AML-193 (cell line): Measurements from ENCODE around the gene CHFR.
"Not testable (repeated sequence)": the region's sequence is repeated elsewhere in the genome, so short reads cannot be mapped to it uniquely, and the experiment has no call there.

Experiments
- DNase-seq, 2 experiments: peaks; one replicate each; lab custom pipeline; 2025; lab: John Stamatoyannopoulos, UW

The CHFR gene

GRCh38 chr12:132840536-132840935 lies 46.9 kb downstream of the CHFR start:
- no peak for DNase-seq

DNA sequence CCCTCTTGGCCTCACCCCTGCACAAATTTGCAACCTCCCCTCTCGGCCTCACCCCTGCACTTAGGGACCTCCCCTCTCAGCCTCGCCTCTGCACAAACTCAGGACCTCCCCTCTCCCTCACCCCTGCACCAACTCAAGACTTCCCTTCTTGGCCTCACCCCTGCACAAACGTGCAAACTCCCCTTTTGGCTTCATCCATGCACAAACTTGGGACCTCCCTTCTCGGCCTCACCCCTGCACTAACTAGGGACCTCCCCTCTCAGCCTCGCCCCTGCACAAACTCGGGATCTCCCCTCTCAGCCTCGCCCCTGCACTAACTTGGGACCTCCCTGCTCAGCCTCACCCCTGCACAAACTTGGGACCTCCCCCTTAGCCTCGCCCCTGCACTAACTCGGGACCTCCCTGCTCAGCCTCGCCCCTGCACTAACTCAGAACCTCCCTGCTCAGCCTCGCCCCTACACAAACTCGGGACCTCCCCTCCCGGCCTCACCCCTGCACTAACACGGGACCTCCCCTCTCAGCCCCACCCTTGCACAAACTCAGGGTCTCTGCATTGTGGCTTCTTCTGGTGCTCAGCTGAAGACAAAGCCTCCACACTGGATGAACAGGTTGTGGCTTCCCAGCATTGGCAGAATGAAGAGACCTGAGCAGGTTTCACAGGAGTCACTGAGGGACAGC lies 47.7 kb downstream of the CHFR start:
- DNase-seq: no peak

DNA sequence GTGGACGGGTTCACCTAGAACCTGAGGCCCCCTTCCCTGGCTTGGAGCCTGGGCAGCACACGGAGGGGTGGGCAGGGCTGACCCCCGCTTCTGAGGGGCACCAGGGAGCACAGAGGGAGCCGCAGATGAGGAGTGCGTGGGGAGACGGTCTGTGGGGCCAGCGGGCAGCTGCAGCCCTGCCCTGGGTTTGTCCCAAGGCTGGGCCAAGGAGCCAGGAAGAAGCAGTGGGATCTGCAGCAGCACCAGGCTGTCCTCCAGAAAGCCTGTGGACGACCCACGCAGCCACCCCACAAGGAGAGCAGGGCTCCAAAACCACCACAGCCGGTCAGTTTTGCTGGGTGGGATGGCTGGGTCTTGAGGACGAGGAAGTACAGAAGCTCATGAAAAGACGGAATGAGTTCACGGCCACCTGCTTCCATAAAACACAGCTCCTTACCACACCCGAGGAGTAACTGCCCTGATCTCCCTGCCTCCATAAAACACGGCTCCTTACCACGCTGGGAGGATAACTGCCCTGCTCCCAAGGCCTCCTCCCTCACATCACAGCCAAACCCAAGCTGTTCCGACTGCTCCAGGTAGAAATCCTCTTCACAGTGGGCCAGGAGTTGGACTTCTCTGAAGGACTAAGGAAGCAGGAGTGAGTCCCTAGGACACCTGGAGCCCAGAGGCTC lies 48.9 kb downstream of the CHFR start:
- no peak for DNase-seq

DNA sequence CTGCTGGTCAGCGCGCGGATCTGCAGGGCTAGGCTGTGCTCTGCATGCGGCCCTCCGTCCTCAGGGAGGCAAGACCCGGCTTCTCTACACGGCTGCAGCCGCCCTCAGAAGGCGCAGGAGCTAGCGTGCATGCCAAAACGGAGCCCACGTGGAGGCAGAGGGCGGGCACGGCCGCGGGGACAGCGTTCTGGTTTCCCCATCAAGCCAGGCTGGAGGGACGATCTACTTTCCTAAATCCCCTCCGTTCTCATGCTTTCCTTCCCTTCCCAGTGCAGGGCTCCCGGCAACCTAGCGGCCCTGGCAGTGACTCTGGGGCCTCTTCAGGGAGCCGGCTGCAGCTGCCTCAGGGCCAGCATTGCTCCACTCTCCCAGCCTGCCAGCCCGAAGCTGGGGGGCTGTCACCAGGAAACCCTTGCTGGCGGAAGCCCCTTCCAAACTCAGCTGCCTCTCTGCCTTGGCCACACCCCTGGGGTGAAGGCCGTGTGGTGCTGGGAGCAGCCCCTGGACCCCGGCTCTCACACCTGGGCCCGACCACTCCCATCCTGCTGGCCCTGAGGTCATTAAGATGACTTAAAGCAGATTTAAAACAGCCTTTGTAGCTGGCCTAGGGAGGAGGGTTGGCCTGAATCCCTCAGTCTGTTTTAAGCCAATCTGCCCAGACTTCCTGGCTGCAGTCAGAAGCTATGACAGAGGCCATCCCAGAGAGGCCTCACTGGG lies 49.6 kb downstream of the CHFR start:
- no peak for DNase-seq

GRCh38 chr12:132836795-132837331 lies 50.5 kb downstream of the CHFR start:
- DNase-seq: no peak

DNA sequence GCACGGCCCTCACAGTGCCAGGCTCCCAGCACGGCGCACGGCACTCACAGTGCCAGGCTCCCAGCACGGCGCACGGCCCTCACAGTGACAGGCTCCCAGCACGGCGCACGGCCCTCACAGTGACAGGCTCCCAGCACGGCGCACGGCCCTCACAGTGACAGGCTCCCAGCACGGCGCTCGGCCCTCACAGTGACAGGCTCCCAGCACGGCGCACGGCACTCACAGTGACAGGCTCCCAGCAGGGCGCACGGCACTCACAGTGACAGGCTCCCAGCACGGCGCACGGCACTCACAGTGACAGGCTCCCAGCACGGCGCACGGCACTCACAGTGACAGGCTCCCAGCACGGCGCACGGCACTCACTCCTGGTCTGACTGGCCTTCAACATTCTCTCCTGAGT lies 51.2 kb downstream of the CHFR start:
- not testable (repeated sequence) for DNase-seq

- DNase-seq: no peak
Measured at GRCh38 chr12:132835076-132836025, 52.1 kb downstream of the CHFR start.

DNA sequence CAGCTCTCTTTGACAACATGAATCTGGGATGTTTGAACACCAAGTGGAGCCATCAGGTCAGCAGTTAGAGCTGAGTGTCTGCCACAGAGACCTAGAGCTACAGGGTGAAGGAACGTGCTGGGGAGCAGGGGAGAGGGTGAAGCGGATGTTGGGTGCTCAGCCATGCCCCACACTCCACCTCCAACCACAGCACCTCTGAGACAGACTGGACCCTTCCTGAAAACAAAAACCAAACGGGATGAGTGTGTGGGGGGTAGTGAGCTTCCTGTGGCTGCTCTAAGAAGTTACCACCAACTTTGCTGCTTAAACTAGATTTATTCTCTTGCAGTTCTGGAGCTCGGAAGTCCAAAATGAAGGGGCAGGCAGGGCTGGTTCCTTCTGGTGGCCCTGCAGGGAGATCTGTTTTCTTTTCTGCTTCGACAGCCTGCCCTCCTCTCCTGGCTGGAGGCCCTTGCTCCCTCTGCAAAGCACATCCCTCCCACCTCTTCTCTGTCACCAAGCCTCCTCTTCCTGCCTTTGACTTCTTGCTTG lies 53.2 kb downstream of the CHFR start:
- DNase-seq: no peak

DNA sequence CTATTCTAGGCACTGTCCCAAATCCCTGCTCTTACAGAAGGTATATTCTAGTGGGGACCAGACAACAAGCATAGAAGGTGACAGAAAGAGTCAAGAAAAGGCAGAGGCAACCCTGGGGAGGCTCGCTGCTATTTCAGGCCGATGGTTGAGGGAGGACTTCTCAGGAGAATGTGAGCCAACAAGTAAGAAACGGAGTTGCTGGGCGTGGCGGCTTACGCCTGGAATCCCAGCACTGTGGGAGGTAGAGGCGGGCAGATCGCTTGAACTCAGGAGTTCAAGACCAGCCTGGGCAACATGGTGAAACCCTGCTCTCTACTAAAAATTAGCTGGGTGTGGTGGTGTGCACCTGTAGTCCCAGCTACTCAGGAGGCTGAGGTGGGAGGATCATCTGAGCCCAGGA lies 54.1 kb downstream of the CHFR start:
- no peak for DNase-seq

DNA sequence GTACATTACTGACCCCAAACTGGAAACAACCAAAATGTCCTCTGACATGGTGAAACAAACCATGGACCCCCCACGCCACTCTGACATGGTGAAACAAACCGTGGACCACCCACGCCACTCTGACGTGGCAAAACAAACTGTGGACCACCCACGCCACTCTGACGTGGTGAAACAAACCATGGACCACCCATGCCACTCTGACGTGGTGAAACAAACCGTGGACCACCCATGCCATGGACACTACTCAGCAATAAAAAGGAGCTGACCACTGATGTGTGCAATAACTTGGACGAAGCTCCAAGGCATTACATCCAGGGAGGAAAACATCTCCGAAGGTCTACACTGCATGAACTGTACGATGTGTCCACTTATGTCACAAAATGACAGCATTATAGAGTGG lies 55.6 kb downstream of the CHFR start:
- no peak for DNase-seq

GRCh38 chr12:132828706-132829534 lies 58.5 kb downstream of the CHFR start, which contains the start of gene GOLGA3:
Gene GOLGA3 (minus strand): TSS chr12:132828869. CDS start chr12:132822128, 6,741 bp downstream.
- peak; percentile 69 to 74 for DNase-seq

DNA sequence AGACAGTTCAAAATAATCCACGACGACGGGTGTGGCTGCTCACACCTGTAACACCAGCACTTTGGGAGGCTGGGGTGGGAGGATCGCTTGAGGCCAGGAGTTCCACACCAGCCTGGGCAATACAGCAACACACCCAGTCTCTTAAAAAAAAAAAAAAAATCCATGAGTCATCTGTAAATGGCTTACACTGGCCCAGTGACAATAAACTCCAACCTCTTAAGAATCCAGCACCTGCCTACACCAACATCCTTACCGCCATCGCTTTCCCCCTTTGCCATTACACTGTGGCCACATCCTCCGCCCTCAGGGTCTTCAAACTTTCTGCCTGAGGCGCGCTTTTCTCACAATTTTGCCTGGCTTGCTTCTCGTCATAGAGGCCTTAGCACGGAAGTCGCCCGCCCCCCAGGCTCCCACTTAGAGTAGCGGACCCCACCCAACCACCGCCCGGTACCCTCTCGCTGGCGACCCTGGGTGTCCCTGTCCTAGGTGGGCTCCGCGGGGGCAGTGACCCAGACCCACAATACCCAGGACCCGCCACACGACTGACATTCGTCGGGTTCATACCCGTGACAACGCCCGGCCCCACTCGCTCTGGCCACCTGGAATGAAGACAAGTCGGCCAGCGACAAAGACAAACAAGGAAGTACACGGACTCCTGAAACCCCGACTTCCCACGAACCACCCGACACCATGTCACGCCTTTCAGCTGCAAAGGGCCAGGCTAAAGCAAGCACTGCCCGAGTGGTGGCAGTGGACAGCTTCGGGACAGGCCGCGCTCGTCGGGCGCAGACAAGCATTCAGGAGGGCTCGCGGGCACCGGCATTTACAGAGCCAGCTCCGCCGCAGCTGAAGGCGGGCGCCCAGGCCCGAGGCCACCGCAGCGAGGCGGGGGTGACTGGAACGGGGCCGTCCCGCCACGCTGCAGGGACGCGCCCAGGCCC lies 59.4 kb downstream of the CHFR start:
- DNase-seq: peak in 1 of 2 experiments; percentile 5

DNA sequence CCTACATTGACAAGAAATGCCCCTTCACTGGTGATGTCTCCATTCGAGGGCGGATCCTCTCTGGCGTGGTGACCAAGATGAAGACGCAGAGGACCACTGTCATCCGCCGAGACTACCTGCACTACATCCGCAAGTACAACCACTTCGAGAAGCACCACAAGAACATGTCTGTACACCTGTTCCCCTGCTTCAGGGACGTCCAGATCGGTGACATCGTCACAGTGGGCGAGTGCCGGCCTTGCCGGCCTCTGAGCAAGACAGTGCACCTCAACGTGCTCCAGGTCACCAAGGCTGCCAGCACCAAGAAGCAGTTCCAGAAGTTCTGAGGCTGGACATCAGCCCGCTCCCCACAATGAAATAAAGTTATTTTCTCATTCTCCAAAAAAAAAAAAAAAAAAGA lies 61.5 kb downstream of the CHFR start:
- no peak for DNase-seq

DNA sequence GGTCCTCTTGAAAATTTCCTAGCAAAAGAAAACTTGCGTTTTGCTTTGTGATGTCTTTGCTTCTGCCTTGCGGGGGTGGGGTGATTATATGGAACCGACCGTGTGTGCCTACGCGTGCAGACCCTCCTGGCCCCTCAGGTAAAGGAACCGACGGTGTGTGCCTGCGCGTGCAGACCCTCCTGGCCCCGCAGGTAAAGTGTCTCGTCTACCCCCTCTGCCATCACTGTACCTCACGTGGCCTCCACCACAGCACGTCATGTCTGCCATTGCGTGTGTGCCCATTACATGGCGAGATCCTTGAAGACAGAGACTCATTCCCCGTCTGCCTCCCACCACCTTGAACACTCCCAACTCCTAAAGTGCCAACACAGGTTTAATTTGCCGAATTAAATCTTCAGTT lies 62.3 kb downstream of the CHFR start:
- DNase-seq: no peak

DNA sequence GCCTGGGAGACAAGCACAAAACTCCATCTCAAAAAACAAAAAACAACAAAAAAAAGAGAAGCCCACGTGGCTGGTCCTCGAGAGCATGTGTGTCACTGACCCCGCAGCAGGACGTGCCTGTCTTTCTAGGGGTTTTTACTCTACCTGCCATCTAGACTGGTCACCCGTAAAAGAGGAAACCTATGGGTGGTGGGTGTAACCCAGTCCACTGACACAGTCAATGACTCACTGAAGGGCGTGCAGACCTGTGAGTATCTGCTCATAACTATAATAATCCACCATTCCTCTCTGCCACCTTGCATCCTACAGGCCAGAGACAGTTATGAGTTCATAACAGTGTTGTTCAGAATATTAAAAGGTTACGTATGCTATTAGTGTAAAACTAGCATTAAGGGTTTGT lies 63.4 kb downstream of the CHFR start:
- DNase-seq: no peak

DNA sequence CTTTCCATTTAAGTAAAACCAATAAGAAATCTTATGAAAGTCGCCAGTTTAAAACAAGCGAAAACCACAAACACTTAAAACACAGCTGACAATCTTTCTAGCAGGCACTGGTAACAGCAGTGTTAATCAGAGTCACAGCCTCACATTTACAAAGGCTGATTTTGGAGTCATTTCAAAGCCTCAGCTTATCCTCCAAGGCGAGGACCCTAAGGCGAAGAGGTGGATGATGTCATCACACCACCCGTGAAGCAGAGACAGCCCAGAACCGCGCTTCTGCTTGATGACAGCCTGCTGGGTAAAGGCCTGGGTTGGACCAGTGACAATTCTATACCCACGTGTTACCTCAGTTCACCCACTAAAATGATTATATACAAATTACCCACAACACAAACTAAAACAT lies 68.8 kb downstream of the CHFR start:
- no peak for DNase-seq

DNA sequence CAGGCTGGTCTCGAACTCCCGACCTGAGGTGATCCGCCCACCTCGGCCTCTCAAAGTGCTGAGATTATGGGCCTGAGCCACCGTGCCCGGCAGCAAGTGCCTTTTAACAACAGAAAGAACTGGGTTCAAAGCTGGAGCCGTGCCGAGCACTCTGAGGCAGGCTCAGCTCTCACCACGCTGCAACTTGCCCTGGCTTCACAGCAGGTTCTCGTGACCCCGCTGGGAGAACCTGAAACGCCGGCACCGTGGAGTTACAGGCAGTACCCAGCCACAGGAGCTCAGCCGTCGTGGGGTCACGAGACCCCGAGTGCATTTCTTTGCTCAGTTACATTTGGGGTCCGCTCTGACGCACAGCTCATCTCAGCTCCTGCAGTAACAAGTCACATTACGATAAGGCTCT lies 73.2 kb downstream of the CHFR start:
- no peak for DNase-seq

DNA sequence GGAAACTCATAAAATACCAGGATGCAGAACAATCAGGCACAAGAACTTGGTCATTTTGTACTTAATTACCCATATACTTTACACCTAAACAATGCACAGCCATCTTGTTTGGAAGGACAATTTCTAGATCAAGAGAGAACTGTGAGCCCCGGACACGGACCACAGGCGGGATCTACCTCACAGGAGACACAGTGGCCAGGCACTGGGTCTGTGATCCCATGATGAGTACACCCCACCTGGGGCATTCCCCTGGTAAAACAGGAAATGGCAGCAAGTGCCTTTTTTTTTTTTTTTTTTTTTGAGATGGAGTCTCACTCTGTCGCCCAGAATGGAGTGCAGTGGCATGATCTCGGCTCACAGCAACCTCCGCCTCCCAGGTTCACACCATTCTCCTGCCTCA lies 74.0 kb downstream of the CHFR start:
- no peak for DNase-seq

- DNase-seq: no peak
Measured at GRCh38 chr12:132812631-132813305, 74.6 kb downstream of the CHFR start.
